Peyer's patch (tissue), 4 donors: ENCODE results near the gene AIFM1. TPM values are rescaled to one million over a fixed set of nuclear protein-coding genes. Genes with fewer than 3 reads are reported as not detected.

Source experiments
- DNase-seq, 3 donors: peaks; one replicate each; pipeline ENCODE4 v3.0.0-alpha.2; 2017 to 2019
- H3K27ac ChIP-seq, 4 donors: fragments of 200-600 bp; sonication (generic); one replicate each; pipeline ENCODE4 v1.5.1; 2016 to 2019
- H3K27me3 ChIP-seq, 2 donors: fragments of 200-600 bp; sonication (generic); one replicate each; pipeline ENCODE4 v1.5.1; 2019
- H3K36me3 ChIP-seq, 3 donors: fragments of 200-600 bp; sonication (generic); one replicate each; pipeline ENCODE4 v1.5.1; 2016 to 2019
- H3K4me1 ChIP-seq, 4 donors: fragments of 200-600 bp; sonication (generic); one replicate each; pipeline ENCODE4 v1.5.1; 2016 to 2019
- H3K4me3 ChIP-seq, 4 donors: fragments of 200-600 bp; sonication (generic); 1 replicate in 3 of 4; 2 replicates in 1 of 4; pipeline ENCODE4 v1.5.1; 2016 to 2019; ENCODE audit warnings: mild to moderate bottlenecking in 1 of 4
- H3K9me3 ChIP-seq, 4 donors: fragments of 200-600 bp; sonication (generic); one replicate each; pipeline ENCODE4 v1.5.1; 2016 to 2019; ENCODE audit warnings: mild to moderate bottlenecking in 1 of 4
- CTCF ChIP-seq, 6 experiments: fragments of 450-650 bp in 4 of 6; fragments of 200-600 bp in 2 of 6; sonication (generic) in 1 of 6; IDR thresholded peaks; one replicate each; pipeline ENCODE4 v1.5.1; 2017 to 2019; ENCODE audit warnings: antibody characterized with exemption in 6 of 6, mild to moderate bottlenecking in 3 of 6, moderate library complexity in 1 of 6
- POLR2A ChIP-seq, 2 donors: fragments of 450-650 bp; IDR thresholded peaks; one replicate each; pipeline ENCODE4 v1.5.1; 2017; ENCODE audit warnings: antibody characterized with exemption in 2 of 2, mild to moderate bottlenecking in 2 of 2, moderate library complexity in 2 of 2
- total RNA-seq, 4 donors: library from RNA; depleted of rRNA; stranded (reverse); fragments of >200 nt; gene quantifications; one replicate each; pipeline ENCODE4 v1.1.0, GENCODE V29; 2016

AIFM1 gene
- total RNA-seq, 4 donors from 2014 or later = 16.5 to 44.9 (median 37.4) TPM

- no peaks in the 10 kb centered on the region for H3K36me3 ChIP-seq
- H3K27me3 ChIP-seq = no peaks in the 10 kb centered on the region
- H3K4me3 ChIP-seq = peak overlapping the region in 1 of 4 donors; percentile 55
- no peak for TF ChIP-seq POLR2A (IDR thresholded peaks at IDR 0.05)
- TF ChIP-seq CTCF (IDR thresholded peaks at IDR 0.05) = no peak
- no peak for DNase-seq
- H3K27ac ChIP-seq = peak overlapping the region; percentile 53 to 77 (median 61)
- H3K9me3 ChIP-seq = no peaks in the 10 kb centered on the region
- H3K4me1 ChIP-seq = peaks cover 0 to 4% (median 0%) of the 10 kb centered on the region in 4 donors
Observed at GRCh38 chrX:130174045-130174704, 8.5 kb upstream of the AIFM1 start.

GRCh38 chrX:130173190-130173895 is 7.7 kb upstream of the AIFM1 start:
- no peaks in the 10 kb centered on the region for H3K27me3 ChIP-seq

GRCh38 chrX:130172127-130172845 is 6.6 kb upstream of the AIFM1 start:
- TF ChIP-seq CTCF (IDR thresholded peaks at IDR 0.05) = no peak
- TF ChIP-seq POLR2A (IDR thresholded peaks at IDR 0.05) = no peak
- no peak for DNase-seq
- Histone ChIP-seq H3K4me1 (peaks cover 0 to 4% (median 0%) of the 10 kb centered on the region in 4 donors), H3K9me3 (no peaks in the 10 kb centered on the region), H3K4me3 (peak overlapping the region; percentile 51 to 55 (median 54)), H3K27ac (peak overlapping the region; percentile 59 to 77 (median 62)), H3K27me3 (no peaks in the 10 kb centered on the region), H3K36me3 (no peaks in the 10 kb centered on the region)

More at GRCh38 chrX:130173190-130173895, 7.7 kb upstream of the AIFM1 start:
- peaks cover 0 to 4% (median 0%) of the 10 kb centered on the region in 4 donors for H3K4me1 ChIP-seq
- peak in 2 of 3 donors; percentile 33 to 63 for DNase-seq
- TF ChIP-seq POLR2A (IDR thresholded peaks at IDR 0.05) (no peak), CTCF (IDR thresholded peaks at IDR 0.05) (no peak)
- H3K9me3 ChIP-seq = no peaks in the 10 kb centered on the region
- H3K36me3 ChIP-seq = no peaks in the 10 kb centered on the region
- H3K4me3 ChIP-seq = peak overlapping the region; percentile 7 to 55 (median 52)
- peak overlapping the region; percentile 53 to 77 (median 61) for H3K27ac ChIP-seq

GRCh38 chrX:130171446-130172126 is 5.9 kb upstream of the AIFM1 start, which contains the start of gene RAB33A:
RAB33A (plus strand) TSS chrX:130171962; CDS start chrX:130172063, 101 bp downstream.
- no peaks in the 10 kb centered on the region for H3K36me3 ChIP-seq
- peak within 1 kb of the TSS; percentile 59 to 77 (median 62) for H3K27ac ChIP-seq
- H3K9me3 ChIP-seq = no peaks in the 10 kb centered on the region
- TF ChIP-seq POLR2A (IDR thresholded peaks at IDR 0.05) (no peak), CTCF (IDR thresholded peaks at IDR 0.05) (no peak)
- peak in 2 of 3 donors; percentile 28 to 45 for DNase-seq
- no peaks in the 10 kb centered on the region for H3K27me3 ChIP-seq
- peak within 1 kb of the TSS; percentile 51 to 55 (median 54) for H3K4me3 ChIP-seq
- H3K4me1 ChIP-seq = peaks cover 0 to 4% (median 0%) of the 10 kb centered on the region in 4 donors
